Left ventricle myocardium inferior (tissue), 1 donor: ENCODE data around the gene SEMA4B. TPM values are rescaled to one million over a fixed set of nuclear protein-coding genes. Genes with fewer than 3 reads are reported as not detected.
A peak's percentile ranks its signal among the peaks of the same experiment; 100 is the strongest.

Experiments used
- DNase-seq: peaks from one replicate; pipeline ENCODE4 v3.0.0-alpha.2; 2020
- H3K27ac ChIP-seq: fragments of 200-600 bp; replicated peaks from 2 replicates; pipeline ENCODE4 v1.8.0; 2021
- H3K27me3 ChIP-seq: fragments of 200-600 bp; 2 replicates; pipeline ENCODE4 v1.8.0; 2021; ENCODE audit warnings: low read depth
- H3K36me3 ChIP-seq: fragments of 200-600 bp; 2 replicates; pipeline ENCODE4 v1.8.0; 2021
- H3K4me1 ChIP-seq: fragments of 200-600 bp; 2 replicates; pipeline ENCODE4 v1.8.0; 2021
- H3K4me3 ChIP-seq: fragments of 200-600 bp; 2 replicates; pipeline ENCODE4 v1.8.0; 2021; ENCODE audit warnings: mild to moderate bottlenecking, moderate library complexity
- H3K9me3 ChIP-seq: fragments of 200-600 bp; replicated peaks from 2 replicates; pipeline ENCODE4 v1.8.0; 2021
- intact Hi-C: fragments of 100-400 bp; cut with micrococcal nuclease; formaldehyde crosslinking; loops from one replicate; pipeline ENCODE4 v1.11.0; 2022
- total RNA-seq: library from RNA; stranded (reverse); fragmentation: NEBNext Ultra II Directional; extraction: Animal tissue kit (Norgen Biotek cat#: 25700); gene quantifications from one replicate; pipeline ENCODE4 v1.2.1, GENCODE V29; 2021
- TF ChIP-seq, protein P1 (sequence below): fragments of 200-600 bp; IDR thresholded peaks from 2 replicates; pipeline ENCODE4 v1.8.0; 2021; ENCODE audit warnings: antibody characterized with exemption, mild to moderate bottlenecking, borderline replicate concordance
- donor health status: DM: no; HTN: yes; CAD: no; lungs with severe emphysema.

Gene SEMA4B
- total RNA-seq, 1 donor from 2014 or later = 22.7 TPM

DNA sequence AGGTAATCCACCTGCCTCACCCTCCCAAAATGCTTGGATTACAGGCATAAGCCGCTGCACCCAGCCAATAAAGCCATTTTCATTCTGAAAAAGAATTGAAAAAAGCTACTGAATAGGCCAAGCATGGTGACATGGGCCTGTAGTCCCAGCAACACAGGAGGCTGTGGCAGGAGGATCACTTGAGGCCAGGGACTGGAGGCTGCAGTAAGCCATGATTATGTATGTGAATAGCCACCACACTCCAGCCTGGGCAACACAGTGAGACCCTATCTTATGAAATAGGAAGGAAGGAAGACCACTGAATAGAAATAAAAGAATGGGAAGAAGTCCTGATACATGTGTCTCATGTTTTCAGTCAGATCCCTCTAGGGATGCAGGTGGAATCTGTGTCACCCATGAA, 36.0 kb upstream of the SEMA4B start:
- no peak for DNase-seq
- intact Hi-C loops = no loop called here
- no peaks in the 10 kb centered on the region for H3K4me1 ChIP-seq
- peak overlapping the region; percentile 62 for H3K27ac ChIP-seq
- H3K9me3 ChIP-seq = no peaks in the 10 kb centered on the region
- TF ChIP-seq, protein P1, sequence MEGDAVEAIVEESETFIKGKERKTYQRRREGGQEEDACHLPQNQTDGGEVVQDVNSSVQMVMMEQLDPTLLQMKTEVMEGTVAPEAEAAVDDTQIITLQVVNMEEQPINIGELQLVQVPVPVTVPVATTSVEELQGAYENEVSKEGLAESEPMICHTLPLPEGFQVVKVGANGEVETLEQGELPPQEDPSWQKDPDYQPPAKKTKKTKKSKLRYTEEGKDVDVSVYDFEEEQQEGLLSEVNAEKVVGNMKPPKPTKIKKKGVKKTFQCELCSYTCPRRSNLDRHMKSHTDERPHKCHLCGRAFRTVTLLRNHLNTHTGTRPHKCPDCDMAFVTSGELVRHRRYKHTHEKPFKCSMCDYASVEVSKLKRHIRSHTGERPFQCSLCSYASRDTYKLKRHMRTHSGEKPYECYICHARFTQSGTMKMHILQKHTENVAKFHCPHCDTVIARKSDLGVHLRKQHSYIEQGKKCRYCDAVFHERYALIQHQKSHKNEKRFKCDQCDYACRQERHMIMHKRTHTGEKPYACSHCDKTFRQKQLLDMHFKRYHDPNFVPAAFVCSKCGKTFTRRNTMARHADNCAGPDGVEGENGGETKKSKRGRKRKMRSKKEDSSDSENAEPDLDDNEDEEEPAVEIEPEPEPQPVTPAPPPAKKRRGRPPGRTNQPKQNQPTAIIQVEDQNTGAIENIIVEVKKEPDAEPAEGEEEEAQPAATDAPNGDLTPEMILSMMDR = no peak
- H3K27me3 ChIP-seq = no peaks in the 10 kb centered on the region
- no peaks in the 10 kb centered on the region for H3K36me3 ChIP-seq
- H3K4me3 ChIP-seq = no peak overlapping the region

DNA sequence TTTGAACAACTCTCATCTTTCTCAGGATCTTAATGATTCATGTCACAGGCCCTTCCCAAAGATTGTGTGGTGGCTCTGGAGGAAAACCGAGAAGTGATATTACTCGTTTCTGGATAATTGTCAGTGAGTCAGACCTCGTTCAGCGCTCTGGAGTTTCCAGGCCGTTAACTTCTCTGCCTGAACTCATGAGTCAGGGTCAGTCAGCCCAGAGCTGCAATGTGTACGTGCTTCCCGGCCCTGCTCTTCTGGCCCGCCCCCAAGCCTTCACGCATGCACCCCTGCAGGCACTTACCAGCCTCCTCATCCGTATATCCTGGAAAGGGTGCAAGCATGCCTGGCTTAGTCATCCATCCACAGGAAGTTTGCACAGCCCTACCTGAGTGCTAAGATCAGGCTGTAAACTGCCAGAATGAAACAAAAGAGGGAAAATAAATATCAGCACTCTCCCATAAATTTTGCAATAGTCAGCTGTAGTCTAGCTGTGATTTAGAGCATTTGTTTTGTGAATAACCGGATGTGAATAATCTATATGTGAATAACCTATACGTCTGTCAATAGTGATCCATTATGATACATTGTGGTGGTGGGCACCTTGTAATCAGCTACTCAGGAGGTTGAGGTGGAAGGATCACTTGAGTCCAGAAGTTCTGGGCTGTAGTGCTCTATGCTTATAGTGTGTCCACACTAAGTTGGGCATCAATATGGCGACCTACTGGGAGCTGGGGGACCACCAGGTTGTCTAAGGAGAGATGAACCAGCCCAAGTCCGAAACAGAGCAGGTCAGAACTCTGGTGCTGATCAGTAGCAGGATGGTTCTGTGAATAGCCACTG, 35.3 kb upstream of the SEMA4B start:
- no peak for DNase-seq
- TF ChIP-seq, protein P1 = no peak
- Histone ChIP-seq H3K27me3 (no peaks in the 10 kb centered on the region), H3K4me3 (no peak overlapping the region), H3K27ac (peak overlapping the region; percentile 62), H3K4me1 (no peaks in the 10 kb centered on the region), H3K9me3 (no peaks in the 10 kb centered on the region), H3K36me3 (no peaks in the 10 kb centered on the region)
- intact Hi-C loops = no loop called here

DNA sequence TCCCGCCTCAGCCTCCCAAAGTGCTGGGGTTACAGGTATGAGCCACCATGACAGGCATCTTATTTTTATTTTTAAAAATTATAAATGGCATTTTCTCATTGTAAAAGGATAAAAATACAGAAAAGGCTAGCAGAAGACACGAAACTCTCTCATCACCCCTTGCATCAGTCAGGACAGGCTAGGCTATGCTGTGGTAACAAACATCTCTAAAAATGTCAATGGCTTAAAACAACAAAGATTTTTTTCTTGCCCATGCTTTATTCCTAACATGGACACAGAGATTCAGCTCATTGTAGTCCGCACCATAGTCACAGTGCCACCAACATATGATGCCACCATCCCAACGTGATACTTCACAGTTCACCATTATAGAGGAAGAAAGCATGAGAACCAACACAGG, 34.0 kb upstream of the SEMA4B start:
- Histone ChIP-seq H3K4me1 (no peaks in the 10 kb centered on the region), H3K27ac (no peak overlapping the region), H3K4me3 (no peak overlapping the region), H3K9me3 (no peaks in the 10 kb centered on the region), H3K36me3 (no peaks in the 10 kb centered on the region), H3K27me3 (no peaks in the 10 kb centered on the region)
- intact Hi-C loops = no loop called here
- TF ChIP-seq, protein P1 = no peak
- DNase-seq = no peak

DNA sequence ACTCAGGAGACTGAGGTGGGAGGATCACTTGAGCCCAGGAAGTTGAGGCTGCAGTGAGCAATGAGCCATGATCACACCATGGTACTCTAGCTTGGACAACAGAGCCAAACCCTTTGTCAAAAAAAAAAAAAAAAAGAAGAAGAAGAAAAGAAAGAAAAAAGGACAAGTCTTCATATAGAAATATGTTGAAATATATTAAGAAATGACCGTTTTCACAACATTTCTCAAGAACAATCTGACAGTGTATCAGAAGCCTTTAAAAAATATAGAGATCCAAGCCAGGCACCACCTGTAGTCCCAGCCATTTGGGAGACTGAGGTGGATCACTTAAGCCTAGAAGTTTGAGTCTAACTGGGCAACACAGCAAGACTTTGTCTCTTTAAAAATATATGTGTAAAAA, 29.5 kb upstream of the SEMA4B start:
- no peak for DNase-seq
- H3K36me3 ChIP-seq = no peaks in the 10 kb centered on the region
- H3K27ac ChIP-seq = no peak overlapping the region
- intact Hi-C loops = no loop called here
- no peaks in the 10 kb centered on the region for H3K27me3 ChIP-seq
- H3K9me3 ChIP-seq = no peaks in the 10 kb centered on the region
- TF ChIP-seq, protein P1 = no peak
- no peak overlapping the region for H3K4me3 ChIP-seq
- H3K4me1 ChIP-seq = peaks cover 20% of the 10 kb centered on the region

DNA sequence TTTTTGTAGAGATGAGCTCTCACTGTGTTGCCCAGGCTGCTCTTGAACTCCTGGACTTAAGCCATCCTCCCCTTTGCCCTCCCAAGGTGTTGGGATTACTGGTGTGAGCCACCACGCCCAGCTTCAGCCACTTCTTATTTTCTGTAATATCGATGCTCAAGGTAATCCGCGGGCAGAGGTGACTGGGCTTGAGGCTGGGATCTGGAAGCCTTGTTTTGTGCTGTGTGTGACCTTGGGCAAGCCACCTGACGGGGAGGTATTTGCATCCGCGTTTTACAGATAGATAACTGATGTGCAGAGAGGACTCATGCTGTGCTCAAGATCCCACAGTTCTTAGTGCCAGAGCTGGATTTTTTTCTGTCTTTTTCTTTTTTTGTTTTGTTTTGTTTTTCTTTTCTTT, 27.8 kb upstream of the SEMA4B start:
- Histone ChIP-seq H3K27ac (peak overlapping the region; percentile 97), H3K27me3 (no peaks in the 10 kb centered on the region)

More for the DNA sequence above, 27.8 kb upstream of the SEMA4B start:
- no peak for DNase-seq
- Histone ChIP-seq H3K4me3 (no peak overlapping the region), H3K9me3 (no peaks in the 10 kb centered on the region), H3K36me3 (no peaks in the 10 kb centered on the region), H3K4me1 (peaks cover 20% of the 10 kb centered on the region)
- TF ChIP-seq, protein P1 = no peak
- intact Hi-C loops = no loop called here
